Astrocyte of the cerebellum (primary cell): ENCODE measurements around the gene TIAM2.

Source experiments
- DNase-seq: peaks from one replicate; pipeline ENCODE4 v3.0.0-alpha.2; 2011; ENCODE audit warnings: low read depth
- H3K4me3 ChIP-seq: 2 replicates; pipeline ENCODE4 v1.5.1; 2011; ENCODE audit warnings: mild to moderate bottlenecking, low read depth, low read length, moderate library complexity
- in situ Hi-C: cut with HindIII; loops from 2 replicates; pipeline ENCODE4 v1.10.0; 2017; ENCODE audit warnings: low sequenced_read_pairs
- TF ChIP-seq, protein P1 (sequence below): IDR thresholded peaks from 2 replicates; pipeline ENCODE4 v1.5.1; 2012; ENCODE audit warnings: low read length, low read depth, moderate library complexity, mild to moderate bottlenecking; ENCODE audit errors: missing control alignments

TIAM2 gene

DNA sequence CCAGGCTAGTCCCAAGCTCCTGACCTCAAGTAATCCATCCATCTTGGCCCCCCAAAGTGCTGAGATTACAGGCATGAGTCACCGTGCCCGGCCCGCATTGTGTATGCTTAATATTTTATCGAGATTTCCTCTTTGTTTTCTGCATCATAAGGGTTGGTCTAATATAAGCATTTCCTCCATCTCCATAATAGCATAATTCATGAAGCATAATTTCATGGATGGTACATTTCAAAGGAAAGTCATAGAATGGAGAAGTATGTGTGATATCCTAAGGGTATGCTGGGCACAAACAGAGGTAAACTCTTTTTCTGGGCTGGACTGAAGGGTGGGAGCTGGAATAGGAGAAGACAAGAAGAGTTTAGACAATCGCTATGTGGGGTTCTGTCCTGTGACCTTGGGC is 17.5 kb upstream of the TIAM2 start:
- TF ChIP-seq, protein P1, sequence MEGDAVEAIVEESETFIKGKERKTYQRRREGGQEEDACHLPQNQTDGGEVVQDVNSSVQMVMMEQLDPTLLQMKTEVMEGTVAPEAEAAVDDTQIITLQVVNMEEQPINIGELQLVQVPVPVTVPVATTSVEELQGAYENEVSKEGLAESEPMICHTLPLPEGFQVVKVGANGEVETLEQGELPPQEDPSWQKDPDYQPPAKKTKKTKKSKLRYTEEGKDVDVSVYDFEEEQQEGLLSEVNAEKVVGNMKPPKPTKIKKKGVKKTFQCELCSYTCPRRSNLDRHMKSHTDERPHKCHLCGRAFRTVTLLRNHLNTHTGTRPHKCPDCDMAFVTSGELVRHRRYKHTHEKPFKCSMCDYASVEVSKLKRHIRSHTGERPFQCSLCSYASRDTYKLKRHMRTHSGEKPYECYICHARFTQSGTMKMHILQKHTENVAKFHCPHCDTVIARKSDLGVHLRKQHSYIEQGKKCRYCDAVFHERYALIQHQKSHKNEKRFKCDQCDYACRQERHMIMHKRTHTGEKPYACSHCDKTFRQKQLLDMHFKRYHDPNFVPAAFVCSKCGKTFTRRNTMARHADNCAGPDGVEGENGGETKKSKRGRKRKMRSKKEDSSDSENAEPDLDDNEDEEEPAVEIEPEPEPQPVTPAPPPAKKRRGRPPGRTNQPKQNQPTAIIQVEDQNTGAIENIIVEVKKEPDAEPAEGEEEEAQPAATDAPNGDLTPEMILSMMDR = no peak
- in situ Hi-C loops = no loop called here
- no peak for DNase-seq
- H3K4me3 ChIP-seq = no peak overlapping the region

GRCh38 chr6:154980273-154981078 is 14.6 kb upstream of the TIAM2 start:
- H3K4me3 ChIP-seq = no peak overlapping the region
- in situ Hi-C loops = no loop called here
- DNase-seq = no peak
- TF ChIP-seq, protein P1 = no peak

GRCh38 chr6:154981079-154981870 is 13.8 kb upstream of the TIAM2 start:
- in situ Hi-C loops = no loop called here
- no peak for DNase-seq
- TF ChIP-seq, protein P1 = no peak

DNA sequence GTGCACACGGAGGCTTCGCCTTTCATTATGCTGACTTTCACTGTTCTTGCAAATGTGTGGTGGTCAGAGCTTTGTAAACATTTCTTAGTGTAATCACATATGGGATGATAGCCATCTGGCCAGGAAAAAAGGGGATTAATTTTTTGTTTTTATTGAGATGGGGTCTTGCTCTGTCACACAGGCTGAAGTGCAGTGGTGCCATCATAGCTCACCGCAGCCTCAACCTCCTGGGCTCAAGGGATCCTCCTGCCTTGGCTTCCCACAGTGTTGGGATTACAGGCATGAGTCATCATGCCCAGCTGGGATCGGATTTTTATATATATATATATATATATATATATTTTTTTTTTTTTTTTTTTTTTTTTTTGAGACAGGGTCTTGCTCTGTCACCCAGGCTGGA is 11.0 kb upstream of the TIAM2 start:
- in situ Hi-C loops = no loop called here
- TF ChIP-seq, protein P1 = no peak
- DNase-seq = no peak

More at GRCh38 chr6:154981079-154981870, 13.8 kb upstream of the TIAM2 start:
- no peak overlapping the region for H3K4me3 ChIP-seq

GRCh38 chr6:154986787-154987235 is 8.3 kb upstream of the TIAM2 start:
- H3K4me3 ChIP-seq = no peak overlapping the region
- in situ Hi-C loops = loop anchor here (5.0 kb wide), 1 partner anchor 100 kb away; no protein-coding TSS in a partner anchor
- DNase-seq = no peak
- TF ChIP-seq, protein P1 = no peak

More for the DNA sequence above, 11.0 kb upstream of the TIAM2 start:
- no peak overlapping the region for H3K4me3 ChIP-seq

DNA sequence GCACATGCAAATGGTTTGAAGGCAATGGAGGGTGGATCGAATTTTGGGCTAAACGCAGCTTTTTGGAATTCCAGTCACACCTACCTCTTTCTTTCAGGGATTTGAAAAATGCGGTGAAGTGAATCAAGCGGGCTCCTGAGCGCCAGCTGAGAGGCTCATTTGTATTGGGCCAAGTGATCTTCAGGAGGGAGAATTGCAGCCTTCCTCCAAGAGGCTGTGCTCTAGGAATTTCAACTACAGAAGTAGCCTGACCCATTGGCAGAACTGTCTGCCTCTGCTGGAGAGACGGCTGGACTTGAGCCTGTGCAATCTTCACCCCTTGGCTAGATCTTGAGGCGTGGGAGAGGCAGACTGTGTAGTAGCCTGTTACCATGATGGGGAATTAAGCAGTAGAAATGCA is 5.7 kb upstream of the TIAM2 start:
- H3K4me3 ChIP-seq = no peak overlapping the region
- no peak for DNase-seq
- TF ChIP-seq, protein P1 = no peak
- in situ Hi-C loops = loop anchor here (5.0 kb wide), 1 partner anchor 102 kb away; no protein-coding TSS in a partner anchor
